ENCODE measurements around the gene ZCWPW1.

GRCh38 chr7:100407285-100408180, 21.0 kb downstream of the ZCWPW1 start:
- TF ChIP-seq, protein P1, sequence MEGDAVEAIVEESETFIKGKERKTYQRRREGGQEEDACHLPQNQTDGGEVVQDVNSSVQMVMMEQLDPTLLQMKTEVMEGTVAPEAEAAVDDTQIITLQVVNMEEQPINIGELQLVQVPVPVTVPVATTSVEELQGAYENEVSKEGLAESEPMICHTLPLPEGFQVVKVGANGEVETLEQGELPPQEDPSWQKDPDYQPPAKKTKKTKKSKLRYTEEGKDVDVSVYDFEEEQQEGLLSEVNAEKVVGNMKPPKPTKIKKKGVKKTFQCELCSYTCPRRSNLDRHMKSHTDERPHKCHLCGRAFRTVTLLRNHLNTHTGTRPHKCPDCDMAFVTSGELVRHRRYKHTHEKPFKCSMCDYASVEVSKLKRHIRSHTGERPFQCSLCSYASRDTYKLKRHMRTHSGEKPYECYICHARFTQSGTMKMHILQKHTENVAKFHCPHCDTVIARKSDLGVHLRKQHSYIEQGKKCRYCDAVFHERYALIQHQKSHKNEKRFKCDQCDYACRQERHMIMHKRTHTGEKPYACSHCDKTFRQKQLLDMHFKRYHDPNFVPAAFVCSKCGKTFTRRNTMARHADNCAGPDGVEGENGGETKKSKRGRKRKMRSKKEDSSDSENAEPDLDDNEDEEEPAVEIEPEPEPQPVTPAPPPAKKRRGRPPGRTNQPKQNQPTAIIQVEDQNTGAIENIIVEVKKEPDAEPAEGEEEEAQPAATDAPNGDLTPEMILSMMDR (IDR thresholded peaks at IDR 0.05; ENCODE audit: low read depth, low read length) = peak; percentile 75
- TF ChIP-seq EZH2phosphoT487 (IDR thresholded peaks at IDR 0.05; ENCODE audit: low read depth) = no peak
